Measurements from ENCODE around the gene ABCC2. TPM values are rescaled to one million over a fixed set of nuclear protein-coding genes. Genes with fewer than 3 reads are reported as not detected.

Gene ABCC2
- polyA plus RNA-seq: 0.31 TPM in 1 of 2 replicates, not detected in the other

GRCh38 chr10:99782447-99783286, at the start of gene ABCC2:
ABCC2 (plus strand) TSS chr10:99782640; CDS start chr10:99782845, 205 bp downstream.

Other genes starting within 250 kb of the ABCC2 start
- gene NKX2-3, start 249.7 kb upstream of the ABCC2 start, polyA plus RNA-seq: not detected in 2 replicates
- 24.0 and 39.0 TPM in 2 replicates for gene SLC25A28, start 162.2 kb upstream of the ABCC2 start, polyA plus RNA-seq
- gene ENTPD7, start 123.1 kb upstream of the ABCC2 start, polyA plus RNA-seq: 0.15 and 0.18 TPM in 2 replicates
- gene COX15, start 50.5 kb upstream of the ABCC2 start, polyA plus RNA-seq: 24.7 and 28.1 TPM in 2 replicates
- 16.6 and 30.0 TPM in 2 replicates for gene CUTC, start 50.4 kb upstream of the ABCC2 start, polyA plus RNA-seq
- gene DNMBP, start 227.3 kb downstream of the ABCC2 start, polyA plus RNA-seq: 1.9 and 3.4 TPM in 2 replicates

All from Purkinje cell (primary cell).